AG10803 (cell line): Measurements from ENCODE around the gene PANX3.

Experiments
- DNase-seq: peaks from one replicate; pipeline ENCODE4 v3.0.0; 2010; ENCODE audit warnings: low read depth
- H3K4me3 ChIP-seq: 2 replicates; pipeline ENCODE4 v1.5.1; 2011; ENCODE audit warnings: mild to moderate bottlenecking, low read length, control low read depth
- TF ChIP-seq, protein P1 (sequence below): conservative IDR thresholded peaks from 2 replicates; pipeline ENCODE4 v1.5.1; 2011; ENCODE audit warnings: mild to moderate bottlenecking, low read length, control low read depth, inconsistent platforms

The PANX3 gene

DNA sequence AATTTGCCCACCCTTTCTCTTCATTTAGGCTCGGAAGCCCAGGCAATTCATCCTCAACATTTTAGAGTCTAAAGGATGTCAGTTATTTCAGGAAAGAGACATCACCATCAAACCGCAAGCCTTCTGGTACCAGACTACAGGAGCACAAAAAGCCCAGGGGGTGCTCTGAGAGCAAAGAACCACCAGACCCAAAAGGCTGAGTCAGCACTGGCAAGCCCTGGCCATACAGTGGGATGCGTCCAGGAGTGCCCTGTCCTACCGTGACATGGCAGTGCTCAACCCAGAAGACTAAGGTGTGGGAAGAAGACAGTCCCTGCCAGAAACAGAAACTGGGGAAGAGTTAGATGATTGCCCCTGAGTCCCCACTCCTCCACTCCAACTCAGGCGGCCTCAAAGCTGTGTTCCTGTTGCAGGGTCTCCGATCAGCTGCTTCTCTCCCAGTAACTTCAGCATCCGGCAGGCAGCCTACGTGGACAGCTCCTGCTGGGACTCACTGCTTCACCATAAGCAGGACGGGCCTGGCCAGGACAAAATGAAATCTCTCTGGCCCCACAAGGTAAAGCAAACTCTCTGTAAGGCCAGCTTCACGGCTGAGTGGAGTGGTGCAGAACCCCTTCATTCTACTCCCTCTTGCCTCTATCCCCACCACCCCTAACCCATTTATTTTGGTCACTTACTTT is 1.5 kb downstream of the PANX3 start:
- DNase-seq, result no peak
- TF ChIP-seq, protein P1, sequence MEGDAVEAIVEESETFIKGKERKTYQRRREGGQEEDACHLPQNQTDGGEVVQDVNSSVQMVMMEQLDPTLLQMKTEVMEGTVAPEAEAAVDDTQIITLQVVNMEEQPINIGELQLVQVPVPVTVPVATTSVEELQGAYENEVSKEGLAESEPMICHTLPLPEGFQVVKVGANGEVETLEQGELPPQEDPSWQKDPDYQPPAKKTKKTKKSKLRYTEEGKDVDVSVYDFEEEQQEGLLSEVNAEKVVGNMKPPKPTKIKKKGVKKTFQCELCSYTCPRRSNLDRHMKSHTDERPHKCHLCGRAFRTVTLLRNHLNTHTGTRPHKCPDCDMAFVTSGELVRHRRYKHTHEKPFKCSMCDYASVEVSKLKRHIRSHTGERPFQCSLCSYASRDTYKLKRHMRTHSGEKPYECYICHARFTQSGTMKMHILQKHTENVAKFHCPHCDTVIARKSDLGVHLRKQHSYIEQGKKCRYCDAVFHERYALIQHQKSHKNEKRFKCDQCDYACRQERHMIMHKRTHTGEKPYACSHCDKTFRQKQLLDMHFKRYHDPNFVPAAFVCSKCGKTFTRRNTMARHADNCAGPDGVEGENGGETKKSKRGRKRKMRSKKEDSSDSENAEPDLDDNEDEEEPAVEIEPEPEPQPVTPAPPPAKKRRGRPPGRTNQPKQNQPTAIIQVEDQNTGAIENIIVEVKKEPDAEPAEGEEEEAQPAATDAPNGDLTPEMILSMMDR, result no peak
- H3K4me3 ChIP-seq, result no peak overlapping the region

DNA sequence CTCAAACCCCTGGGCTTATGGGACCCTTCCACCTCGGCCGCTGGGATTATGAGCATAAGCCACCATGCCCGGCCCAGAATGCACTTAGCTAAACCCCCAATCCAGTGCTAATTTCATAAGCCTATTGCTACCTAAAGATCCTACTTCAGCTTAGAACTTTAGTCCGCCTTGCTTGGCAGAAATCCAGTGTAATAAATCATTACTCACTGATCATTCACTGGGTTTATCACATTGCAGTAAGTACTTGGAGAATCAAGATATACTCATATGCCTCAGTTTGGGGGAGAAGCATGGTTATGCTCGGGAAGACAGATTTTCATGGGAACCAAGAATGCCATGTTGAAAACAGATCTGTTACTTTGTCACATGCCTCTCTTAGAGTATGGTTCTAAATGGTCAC is 7.6 kb downstream of the PANX3 start:
- no peak for DNase-seq
- H3K4me3 ChIP-seq, result no peak overlapping the region
- TF ChIP-seq, protein P1, result no peak

DNA sequence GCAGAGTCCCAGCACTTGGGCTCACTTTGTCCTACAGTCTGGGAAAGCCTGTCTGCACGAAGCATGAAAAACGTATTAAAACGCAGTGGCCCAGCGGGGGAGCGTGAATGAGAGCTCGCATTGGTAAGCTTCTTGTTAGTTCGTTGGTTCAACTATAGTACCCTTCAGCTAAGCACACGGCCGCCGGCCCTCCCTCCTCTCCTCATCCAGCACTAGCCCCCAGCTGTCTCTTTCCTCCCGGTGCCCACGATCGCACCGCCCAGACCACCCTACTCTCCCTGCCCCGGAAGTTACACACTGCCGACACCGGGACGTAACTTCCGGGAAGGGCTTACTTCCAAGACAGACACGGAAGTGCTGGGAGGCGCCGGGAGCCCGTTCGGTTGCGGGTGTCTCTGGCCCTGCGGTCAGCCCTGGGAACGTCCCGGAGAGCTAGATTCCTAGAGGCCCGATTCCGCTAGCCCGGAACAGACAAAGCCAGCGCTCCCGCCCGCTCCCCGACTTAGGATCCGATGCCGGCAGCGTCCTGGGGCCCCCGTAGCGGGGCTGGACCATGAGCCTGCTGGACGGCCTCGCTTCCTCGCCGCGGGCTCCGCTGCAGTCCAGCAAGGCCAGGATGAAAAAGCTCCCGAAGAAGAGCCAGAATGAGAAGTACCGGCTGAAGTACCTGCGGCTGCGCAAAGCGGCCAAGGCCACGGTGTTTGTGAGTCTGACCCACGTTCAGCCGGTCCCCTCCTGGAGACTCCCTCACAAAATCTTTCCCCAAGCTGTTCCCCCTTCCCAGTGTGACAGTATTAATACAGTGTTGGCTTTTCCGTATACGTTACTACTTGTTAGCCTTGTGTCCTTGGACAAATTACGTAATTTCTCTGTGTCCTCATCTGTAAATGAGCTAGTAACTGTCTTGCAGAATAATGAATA is 11.6 kb downstream of the PANX3 start, which contains the start of gene TBRG1:
Gene TBRG1 (plus strand): TSS at position 334 of the 921 bp plus-strand sequence. CDS start 220 bp downstream, at position 554.
- H3K4me3 ChIP-seq, result peak within 1 kb of the TSS; percentile 90
- peak; percentile 91 for DNase-seq
- TF ChIP-seq, protein P1, result no peak; the same call in 1 of the 2 replicates

DNA sequence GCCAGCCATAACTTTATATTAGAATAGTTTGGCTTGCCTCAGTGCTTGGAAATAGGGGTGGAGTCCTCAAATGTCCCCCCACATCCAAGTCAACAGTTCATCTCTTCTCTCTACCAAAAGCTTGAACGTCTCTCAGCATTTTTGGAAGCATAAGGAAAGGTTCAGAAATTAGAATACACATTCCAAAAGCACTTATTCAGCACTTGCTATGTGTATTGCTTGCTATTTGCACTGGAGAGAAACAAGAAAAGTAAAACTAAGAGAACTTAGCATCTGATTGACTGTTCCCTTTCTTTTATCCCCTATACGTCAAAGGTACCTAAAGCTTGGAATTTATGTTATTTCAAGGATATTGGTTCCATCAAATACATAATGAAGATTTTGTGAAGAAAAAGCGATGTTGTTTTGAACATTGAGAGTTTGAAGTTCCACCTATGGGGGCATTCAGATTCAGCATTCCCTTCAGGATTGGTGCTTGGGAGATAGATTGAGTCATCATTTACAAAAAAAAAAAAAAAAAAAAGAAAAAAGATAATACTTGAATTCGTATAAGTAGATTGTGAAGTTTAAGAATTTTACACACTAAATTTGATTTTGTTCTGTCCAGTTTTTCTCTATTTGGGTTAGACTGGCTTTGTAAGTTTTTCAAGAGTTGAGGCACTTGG is 12.8 kb downstream of the PANX3 start:
- DNase-seq, result peak; percentile 47
- peak overlapping the region; percentile 90 for H3K4me3 ChIP-seq
- TF ChIP-seq, protein P1, result no peak

DNA sequence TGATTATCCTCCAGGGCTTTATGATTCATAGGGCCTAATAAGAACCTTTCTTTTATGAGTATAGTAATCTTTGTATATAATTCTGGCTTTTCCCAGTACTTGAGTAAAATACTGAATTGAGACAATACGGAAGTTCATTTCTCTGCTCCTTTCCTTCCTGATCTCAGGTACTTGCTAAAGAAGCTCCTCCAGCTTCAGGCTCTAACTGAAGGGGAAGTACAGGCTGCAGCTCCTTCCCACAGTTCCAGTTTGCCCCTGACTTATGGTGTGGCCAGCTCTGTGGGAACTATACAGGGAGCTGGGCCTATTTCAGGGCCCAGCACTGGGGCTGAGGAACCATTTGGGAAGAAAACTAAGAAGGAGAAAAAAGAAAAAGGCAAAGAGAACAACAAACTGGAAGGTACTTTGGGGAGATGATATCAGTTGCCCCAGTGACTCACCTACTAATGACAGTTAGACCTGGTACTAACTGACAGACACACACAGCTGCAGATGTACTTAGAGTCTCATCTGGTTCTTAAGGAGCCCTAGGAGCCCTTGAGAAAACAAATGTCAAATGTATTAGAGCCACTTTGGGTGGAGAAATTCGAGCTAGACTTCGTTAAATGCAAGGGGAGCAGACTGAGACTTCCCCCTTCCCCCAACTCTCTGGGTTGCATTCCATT is 14.4 kb downstream of the PANX3 start:
- no peak overlapping the region for H3K4me3 ChIP-seq
- no peak for DNase-seq
- TF ChIP-seq, protein P1, result no peak

DNA sequence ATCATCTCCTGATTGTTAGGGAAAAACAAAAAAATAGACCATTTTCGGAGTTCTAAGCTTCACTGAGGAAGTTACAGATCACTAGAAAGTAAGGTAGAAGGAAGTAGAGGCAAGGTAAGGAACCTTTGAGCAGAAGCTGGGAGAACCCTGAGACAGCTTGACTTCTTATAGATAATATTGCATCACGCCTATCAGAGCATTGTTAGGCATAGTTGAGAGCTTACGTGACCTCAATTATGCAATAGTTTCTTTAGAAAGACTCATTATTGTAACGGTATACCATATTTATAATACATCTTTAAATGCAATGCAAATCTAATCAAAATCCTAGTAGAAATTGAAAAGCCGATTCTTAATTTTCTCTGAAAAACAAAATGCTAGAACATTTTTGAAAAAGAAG is 16.3 kb downstream of the PANX3 start:
- no peak for DNase-seq
- TF ChIP-seq, protein P1, result no peak
- H3K4me3 ChIP-seq, result no peak overlapping the region
